ENCODE results near the gene CWC22. TPM values are rescaled to one million over a fixed set of nuclear protein-coding genes. Genes with fewer than 3 reads are reported as not detected.

The CWC22 gene
- total and polyA plus RNA-seq, 4 experiments from 2014 or later: 18.1 to 31.1 (median 28.2) TPM

- H3K36me3 Mint-ChIP-seq: no peaks in the 10 kb centered on the region
- POLR2A ChIA-PET (ENCODE audit: partially characterized antibody): no interaction called here
- CTCF ChIA-PET (ENCODE audit: partially characterized antibody): no interaction called here
- no peaks in the 10 kb centered on the region for H3K4me1 Mint-ChIP-seq
- peaks cover 0 to 6% (median 4%) of the 10 kb centered on the region in 8 donors for H3K9me3 Mint-ChIP-seq
- no peaks in the 10 kb centered on the region for H3K36me3 ChIP-seq (ENCODE audit: insufficient read depth, low read length)
- intact Hi-C loops (cut with micrococcal nuclease): no loop called here
- H3K27ac ChIP-seq (ENCODE audit: low read depth, low read length): no peak overlapping the region
- no peak overlapping the region for H3K4me3 Mint-ChIP-seq
- H3K27me3 ChIP-seq (ENCODE audit: insufficient read depth, low read length): no peaks in the 10 kb centered on the region
- H3K27me3 Mint-ChIP-seq: peaks cover 0 to 1% of the 10 kb centered on the region in 2 donors
- no peaks in the 10 kb centered on the region for H3K4me1 ChIP-seq (ENCODE audit: insufficient read depth, low read length)
- DNase-seq: no peak
- no peaks in the 10 kb centered on the region for H3K9me3 ChIP-seq (ENCODE audit: control insufficient read depth in 1 of 2, low read length in 2 of 2)
- no peak overlapping the region for H3K27ac Mint-ChIP-seq
- H3K4me3 ChIP-seq (ENCODE audit: low read length in 2 of 2): no peak overlapping the region
These were observed 107.4 kb downstream of the CWC22 start for GRCh38 chr2:179899666-179900065.

- no peak for DNase-seq
- intact Hi-C loops (cut with micrococcal nuclease): no loop called here
- CTCF ChIA-PET (ENCODE audit: partially characterized antibody): no interaction called here
These were observed 108.2 kb downstream of the CWC22 start for GRCh38 chr2:179898873-179899272.

More at GRCh38 chr2:179898873-179899272, 108.2 kb downstream of the CWC22 start:
- H3K9me3 Mint-ChIP-seq: peaks cover 0 to 5% (median 3%) of the 10 kb centered on the region in 8 donors
- no peak overlapping the region for H3K4me3 ChIP-seq (ENCODE audit: low read length in 2 of 2)
- no peaks in the 10 kb centered on the region for H3K9me3 ChIP-seq (ENCODE audit: control insufficient read depth in 1 of 2, low read length in 2 of 2)
- POLR2A ChIA-PET (ENCODE audit: partially characterized antibody): no interaction called here
- H3K27me3 Mint-ChIP-seq: peaks cover 0 to 1% of the 10 kb centered on the region in 2 donors
- H3K27ac Mint-ChIP-seq: no peak overlapping the region
- no peaks in the 10 kb centered on the region for H3K36me3 ChIP-seq (ENCODE audit: insufficient read depth, low read length)
- H3K27me3 ChIP-seq (ENCODE audit: insufficient read depth, low read length): no peaks in the 10 kb centered on the region
- H3K27ac ChIP-seq (ENCODE audit: low read depth, low read length): no peak overlapping the region
- H3K4me3 Mint-ChIP-seq: no peak overlapping the region
- H3K4me1 Mint-ChIP-seq: no peaks in the 10 kb centered on the region
- no peaks in the 10 kb centered on the region for H3K36me3 Mint-ChIP-seq
- H3K4me1 ChIP-seq (ENCODE audit: insufficient read depth, low read length): no peaks in the 10 kb centered on the region

Other genes with a start within 250 kb of the CWC22 start
- gene ZNF385B, start 145.7 kb downstream of the CWC22 start, total RNA-seq: not detected
- gene ZNF385B, start 145.7 kb downstream of the CWC22 start, polyA plus RNA-seq: not detected